LHCN-M2 (cell line): ENCODE results near the gene IER5L. TPM values are rescaled to one million over a fixed set of nuclear protein-coding genes. Genes with fewer than 3 reads are reported as not detected.
A peak's percentile ranks its signal among the peaks of the same experiment; 100 is the strongest.
"Not testable (repeated sequence)": the region's sequence is repeated elsewhere in the genome, so short reads cannot be mapped to it uniquely, and the experiment has no call there.

Source experiments
- DNase-seq: peaks from one replicate; pipeline ENCODE4 v3.0.0-alpha.2; 2012; ENCODE audit warnings: low read depth
- total RNA-seq: library from RNA; depleted of rRNA; stranded (reverse); fragments of >200 nt; gene quantifications from 2 replicates; pipeline ENCODE4 v1.2.3, GENCODE V29; 2014

The IER5L gene
- total RNA-seq, 1 experiment from 2014 or later, result 10.7 TPM

DNA sequence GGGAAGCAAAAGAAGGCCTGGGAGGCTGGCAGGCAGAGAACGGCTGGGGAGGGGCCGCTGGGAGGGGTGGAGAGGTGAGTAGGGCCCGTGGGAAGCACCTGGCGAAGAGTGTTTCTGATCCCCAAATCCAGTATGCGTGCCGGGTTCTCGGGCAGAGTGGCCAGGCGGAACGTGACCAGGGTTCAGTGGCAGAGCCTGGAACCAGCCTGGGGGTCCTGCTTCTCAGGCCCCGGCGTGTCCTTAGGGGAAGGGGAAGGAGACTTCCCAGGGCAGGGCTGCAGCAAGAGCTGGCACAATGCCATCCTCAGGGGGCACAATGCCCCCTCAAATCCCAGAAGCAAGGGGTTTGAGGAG is 25.5 kb upstream of the IER5L start:
- DNase-seq, result no peak

DNA sequence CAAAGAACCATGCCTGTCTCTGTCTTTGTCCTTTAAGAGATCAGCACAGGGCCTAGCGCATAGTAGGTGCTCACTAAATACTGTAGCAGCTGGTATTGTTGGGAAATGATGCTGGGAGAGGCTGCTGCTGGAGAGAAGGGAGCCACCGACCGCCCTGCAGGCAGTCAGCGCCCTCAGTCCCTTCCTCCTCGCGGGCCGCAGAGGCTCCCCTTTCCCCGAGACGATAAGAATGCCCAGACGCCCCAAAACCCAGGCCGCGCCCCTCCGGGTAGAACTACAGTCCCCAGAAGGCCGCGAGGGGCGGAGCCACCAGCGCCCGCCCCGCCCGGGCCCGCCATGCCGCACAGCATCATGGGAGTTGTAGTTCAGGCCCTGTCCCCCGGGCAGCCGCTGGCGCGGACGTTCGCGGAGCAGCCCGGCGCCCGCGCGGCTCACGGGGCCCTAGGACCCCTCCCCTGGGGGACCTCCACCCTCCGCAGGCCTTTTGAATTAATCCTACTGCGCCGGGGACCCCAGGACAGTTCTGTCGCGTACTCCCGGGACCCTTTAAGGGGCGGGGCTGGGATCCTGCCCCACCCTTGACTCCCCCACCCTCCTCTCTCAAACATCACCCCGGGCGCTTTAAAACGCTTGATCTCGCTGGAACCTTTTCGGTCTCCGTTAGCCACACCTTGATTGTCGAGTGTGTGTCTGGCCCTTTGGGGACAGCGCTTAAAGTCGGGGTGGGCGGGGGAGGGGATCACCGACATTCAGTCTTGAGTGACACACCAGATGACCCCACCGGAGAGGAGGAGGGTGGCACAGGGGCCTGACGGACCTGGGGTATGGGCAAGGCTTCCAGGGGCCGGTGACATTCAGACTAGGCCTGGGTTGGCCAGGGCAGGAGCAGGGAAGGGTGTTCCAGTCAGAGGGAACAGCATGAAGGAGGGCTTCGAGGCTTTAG is 24.8 kb upstream of the IER5L start:
- peak; percentile 66 for DNase-seq

DNA sequence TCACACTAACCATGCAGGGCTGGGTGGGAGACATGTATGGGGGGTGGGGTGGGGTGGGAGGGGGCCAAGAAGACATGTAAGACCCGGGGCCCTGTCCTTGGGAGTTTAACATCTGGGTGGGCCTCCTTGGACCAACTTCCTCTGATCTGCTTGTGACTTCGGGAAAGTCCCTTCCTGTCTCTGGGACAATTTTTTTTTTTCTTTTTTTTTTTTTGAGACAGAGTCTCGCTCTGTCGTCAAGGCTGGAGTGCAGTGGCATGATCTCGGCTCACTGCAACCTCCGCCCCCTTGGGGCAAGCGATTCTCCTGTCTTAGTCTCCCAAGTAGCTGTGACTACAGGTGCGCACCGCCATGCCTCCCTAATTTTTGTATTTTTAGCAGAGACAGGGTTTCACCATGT is 23.8 kb upstream of the IER5L start:
- no peak for DNase-seq

DNA sequence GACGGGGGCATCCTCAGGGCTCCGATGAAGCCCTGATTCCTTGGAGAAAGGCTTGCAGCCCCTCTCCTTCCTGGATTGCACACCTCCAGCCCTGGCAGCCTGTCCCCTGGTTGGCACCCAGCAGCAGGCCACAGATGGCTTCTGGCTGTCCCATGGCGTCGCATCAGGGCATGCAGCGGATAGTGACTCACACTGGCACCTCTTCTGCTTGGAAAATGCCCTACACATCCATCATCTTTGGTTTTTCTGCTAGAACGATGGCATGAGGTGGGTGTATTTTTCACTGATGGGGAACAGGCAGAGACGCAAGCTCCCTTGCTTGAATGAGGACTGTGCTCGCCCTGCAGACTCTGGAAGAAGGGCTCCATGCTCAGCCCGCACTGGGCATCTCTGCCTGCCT is 23.2 kb upstream of the IER5L start:
- DNase-seq, result no peak

DNA sequence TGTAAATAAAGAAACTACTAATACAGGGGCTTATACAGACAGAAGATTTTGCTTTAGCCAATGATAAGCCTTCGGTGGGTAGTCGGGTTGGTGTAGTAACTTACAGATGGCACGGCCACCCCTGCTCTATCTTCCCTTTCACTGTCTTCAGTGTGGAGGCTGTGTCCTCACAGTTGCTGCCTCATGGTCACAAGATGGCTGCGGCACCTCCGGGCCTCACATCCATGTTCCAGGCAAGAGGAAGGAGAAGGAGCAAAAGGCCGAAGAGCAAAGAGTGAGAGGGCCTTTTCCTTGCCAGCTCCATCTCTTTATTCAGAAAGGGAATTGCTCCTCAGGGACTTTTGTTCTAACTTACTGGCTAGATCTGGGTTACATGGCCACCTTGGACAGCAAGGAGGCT is 22.2 kb upstream of the IER5L start:
- no peak for DNase-seq

DNA sequence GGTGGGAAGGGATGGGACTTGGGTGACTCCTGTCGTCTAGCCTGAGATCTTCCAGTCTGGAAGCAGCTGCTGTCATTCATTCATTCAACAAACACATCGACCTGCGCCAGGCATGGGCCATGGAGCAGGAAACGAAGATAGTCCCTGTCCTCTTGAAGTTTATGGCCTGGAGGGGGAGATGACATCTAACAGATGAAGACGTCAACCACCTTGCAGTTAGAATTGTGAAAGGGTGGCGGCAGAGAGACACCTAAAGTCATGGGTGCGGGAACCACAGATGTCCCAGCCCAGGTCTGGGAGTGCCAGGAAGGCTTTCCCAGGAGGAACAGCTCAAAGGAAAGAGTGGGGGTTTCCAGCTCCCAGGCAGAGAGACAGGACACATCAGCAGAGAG is 21.0 kb upstream of the IER5L start:
- no peak for DNase-seq

DNA sequence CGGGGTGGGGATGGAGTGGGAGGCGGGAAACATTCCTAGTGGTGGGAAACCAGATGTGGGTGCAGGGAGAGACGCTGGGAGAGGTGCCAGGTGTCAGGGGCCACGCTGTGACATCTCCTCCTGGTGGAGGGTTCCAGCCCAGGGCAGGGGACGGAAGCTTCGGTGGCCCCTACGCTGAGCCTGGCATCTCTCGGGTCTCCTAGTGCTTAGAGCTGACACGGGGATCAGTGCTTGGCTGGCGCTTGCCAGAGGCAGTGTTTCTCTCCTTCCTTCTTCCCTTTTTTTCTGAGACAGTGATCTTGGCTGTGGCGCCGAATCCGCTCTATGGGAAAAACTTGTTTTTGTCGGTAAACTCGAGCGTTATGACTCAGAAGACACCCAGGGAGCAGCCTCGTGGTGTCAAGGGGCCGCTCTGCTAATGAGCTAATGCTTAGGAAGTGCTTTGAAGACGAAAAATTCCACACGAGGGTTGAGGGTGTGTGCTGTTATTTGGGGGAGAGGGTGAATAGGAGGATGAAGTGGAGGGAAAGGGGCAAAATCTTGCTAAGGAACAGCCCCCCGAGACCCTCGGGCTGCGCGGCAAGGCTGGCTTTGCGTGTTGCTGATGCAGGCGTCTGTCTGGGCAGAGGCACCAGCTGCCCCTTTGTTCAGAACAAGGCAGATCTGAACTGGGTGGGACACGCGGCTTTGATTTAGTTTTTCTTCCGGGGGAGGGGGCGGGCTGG is 20.4 kb upstream of the IER5L start:
- DNase-seq, result peak; percentile 74

DNA sequence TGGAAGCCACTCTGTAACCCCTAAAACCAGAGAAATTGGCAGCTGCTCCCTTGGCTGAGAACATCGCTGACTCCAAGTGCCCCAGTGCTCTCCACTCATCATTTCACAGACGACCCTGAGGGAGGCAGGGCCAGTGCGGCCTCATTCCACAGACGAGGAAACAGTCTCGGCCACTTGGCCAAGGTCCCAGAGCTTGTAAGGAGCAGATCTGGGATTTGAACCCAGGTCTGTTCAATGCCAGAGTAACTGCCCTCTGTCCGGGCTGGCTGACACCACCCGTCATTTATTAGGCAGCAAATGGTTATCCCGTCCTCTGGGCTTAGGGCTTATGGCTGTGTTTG is 19.9 kb upstream of the IER5L start:
- DNase-seq, result no peak

DNA sequence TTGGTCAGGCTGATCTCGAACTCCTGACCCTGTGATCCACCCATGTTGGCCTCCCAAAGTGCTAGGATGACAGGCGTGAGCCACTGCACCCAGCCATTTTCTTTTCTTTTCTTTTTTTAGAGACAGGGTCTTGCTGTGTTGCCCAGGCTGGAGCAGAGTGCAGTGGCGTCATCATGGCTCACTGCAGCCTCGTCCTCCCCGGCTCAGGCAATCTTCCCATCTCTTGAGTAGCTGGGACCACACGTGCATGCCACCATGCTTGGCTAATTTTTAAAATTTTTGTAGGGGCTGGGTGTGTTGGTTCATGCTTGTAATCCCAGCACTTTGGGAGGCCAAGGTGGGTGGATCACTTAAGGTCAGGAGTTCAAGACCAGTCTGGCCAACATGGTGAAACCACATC is 19.0 kb upstream of the IER5L start:
- DNase-seq, result not testable (repeated sequence)

DNA sequence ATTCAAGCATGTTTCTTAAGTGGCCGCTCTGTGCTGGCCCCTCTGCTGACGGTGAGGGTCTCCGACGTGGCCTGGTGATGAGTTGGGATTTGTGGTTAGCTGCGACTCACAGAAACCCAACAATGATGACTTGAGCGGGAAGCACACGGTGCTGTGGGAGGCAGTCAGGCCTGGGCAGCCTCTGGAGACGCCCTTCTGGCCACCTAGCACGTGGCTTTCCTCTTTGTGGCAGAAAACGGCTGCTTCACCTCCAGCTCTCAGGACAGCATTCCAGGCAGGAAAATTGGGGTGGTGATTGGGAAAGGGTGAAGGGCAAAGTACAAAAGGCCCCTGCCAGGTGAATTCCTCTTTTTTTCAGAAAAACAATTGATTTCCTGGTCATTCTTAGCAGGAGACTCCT is 17.5 kb upstream of the IER5L start:
- no peak for DNase-seq

DNA sequence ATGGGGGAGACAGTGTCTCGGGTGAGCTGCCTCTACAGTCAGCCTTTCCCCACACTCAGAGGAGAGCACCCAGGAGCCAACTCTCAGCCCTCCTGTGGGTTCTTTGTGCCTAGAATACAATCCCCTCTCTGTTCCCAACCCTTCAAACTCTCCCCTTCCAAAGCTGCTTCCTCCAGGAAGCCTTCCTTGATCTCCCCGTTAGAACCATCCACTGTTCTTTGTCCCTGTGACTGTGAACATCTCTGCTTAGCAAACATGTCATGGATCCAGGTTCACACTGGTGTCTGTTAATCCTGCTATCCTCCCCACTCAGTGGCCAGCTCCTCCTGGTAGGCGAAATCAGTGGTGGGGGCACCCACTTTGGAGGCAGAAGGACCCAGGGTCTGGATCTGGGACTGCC is 16.2 kb upstream of the IER5L start:
- DNase-seq, result no peak

DNA sequence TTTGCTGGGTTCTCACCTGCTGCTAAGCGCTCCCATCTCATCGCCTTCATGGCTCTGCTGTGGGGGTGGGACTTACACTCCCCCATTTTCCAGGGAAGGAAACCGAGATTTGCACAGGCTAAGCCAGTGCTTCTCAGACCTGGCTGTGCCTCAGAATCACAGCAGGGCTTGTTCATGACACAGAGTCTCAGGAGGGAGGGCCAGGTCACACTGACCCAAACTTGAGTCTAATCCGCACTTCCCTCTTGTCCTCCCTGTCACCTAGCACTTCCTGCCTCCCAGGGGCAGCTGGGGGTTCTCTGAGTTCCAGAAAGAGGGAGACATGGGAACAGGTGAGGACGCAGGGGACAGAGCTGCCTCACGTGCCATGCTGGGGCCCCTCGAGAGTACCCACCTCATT is 15.6 kb upstream of the IER5L start:
- no peak for DNase-seq

DNA sequence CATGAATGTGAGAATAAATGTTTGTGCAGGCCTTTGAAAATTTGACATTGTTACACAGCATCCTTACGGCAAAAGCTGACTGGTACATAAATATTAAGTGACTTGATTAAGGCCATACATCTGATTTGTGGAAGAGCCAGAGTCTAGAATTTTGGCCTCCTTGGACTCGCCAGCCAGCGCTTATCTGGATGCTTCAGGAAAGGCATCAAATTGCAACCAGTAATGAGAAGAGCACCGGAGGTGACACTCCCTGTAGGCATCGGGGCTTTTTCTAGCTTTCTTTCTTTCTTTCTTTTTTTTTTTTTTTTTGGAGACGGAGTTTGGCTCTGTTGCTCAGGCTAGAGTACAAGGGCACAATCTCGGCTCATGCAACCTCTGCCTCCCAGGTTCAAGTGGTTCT is 13.2 kb upstream of the IER5L start:
- DNase-seq, result no peak

DNA sequence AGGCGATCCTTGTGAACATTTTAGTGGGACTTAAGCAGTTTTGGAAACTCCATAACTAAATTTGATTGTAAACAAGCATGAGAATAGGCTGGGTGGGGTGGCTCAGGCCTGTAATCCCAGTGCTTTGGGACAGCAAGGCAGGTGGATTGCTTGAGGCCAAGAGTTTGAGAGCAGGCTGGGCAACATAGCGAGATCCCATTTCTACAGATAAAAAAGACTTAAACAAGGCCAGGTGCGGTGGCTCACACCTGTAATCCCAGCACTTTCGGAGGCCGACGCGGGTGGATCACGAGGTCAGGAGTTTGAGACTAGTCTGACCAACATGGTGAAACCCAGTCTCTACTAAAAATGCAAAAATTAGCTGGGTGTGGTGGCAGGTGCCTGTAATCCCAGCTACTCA is 11.9 kb upstream of the IER5L start:
- DNase-seq, result not testable (repeated sequence)

DNA sequence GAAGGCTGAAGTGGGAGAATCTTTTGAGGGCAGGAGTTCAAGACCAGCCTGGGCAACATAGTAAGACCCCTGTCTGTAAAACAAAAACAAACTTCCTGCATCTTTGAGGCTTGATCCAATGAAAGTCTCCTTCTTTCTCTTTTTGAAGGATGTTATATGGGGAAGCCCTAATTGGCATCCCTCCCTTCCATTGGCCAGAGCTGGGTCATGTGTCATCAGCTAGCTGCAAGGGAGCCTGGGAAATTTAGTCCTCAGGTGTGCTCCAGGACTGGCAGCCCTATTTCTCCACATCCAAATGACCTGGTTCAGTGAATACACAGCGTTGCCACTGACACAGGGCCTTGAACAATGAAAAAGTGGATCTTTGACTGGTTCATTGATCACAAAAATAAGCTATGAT is 9.0 kb upstream of the IER5L start:
- no peak for DNase-seq

DNA sequence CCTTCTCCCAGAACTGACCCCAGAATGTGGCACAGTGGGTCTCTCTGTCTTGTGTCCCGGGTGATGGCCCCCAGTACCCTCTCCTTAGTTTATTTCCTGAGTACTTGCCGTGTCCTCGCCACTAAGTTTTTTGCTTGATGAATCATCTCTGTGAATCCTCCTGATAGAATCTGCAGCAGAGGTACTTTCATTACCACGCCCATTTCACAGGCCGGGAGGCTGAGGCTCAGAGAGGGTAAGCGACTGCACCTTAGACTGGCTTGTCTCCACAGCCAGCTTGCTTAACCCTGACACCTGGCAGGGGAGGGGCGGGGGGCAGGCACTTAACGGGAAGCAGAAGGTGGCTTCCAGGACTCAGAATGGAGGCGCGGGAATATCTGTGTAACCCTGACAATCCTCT is 7.9 kb upstream of the IER5L start:
- no peak for DNase-seq

DNA sequence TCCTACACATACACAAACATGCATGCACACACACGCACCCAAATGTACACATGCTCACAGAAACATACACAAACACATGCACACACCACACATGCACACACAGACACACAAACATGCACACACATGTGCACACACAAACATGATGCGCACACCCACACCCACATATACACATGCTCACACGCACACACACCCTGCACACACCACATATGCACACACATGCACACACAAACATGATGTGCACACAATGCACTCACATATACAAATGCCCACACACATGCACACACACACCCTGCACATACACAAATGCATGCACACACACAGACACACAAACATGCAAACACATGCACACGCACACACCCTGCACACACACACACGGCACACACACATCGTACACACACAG is 7.3 kb upstream of the IER5L start:
- DNase-seq, result no peak

DNA sequence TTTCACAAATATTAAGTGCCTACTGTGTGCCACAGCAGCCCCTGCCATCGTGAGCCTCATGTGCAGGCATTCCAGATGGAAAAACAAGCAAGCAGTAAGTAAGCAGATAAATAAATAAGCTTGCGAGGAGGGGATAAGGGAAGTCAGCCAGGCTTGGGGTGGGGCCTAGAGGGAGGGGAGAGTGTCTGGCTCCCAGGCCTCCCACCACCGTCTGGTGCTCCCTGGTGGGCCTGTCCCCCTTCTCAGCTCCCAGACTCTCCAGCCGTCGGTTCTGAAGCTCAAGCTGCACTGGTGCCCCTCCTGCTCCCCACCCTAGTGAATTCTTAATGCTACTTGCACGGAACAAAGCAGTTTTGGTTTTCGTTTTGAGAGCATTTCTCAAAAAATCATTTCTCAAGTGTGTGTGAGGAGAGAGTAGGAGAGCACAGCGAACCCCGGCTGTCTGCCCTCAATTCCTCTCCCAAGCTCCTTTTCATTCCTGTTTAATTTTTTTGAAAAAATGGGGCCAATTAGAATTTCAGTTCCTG is 6.6 kb upstream of the IER5L start:
- no peak for DNase-seq

DNA sequence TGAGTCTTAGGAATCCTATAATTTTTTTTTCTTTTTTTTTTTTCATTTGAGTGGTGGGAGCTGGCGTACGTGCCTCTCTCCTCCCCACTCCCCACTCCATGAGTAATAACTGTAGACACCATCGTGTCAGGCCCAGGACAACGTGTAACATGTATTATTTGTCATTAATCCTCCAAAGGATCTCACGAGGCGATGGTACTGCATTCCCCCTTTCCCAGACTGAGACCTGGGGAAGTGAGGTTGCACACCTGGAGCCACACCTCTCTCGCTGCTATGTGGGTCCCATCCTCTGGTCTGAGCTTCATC is 6.1 kb upstream of the IER5L start:
- DNase-seq, result no peak

DNA sequence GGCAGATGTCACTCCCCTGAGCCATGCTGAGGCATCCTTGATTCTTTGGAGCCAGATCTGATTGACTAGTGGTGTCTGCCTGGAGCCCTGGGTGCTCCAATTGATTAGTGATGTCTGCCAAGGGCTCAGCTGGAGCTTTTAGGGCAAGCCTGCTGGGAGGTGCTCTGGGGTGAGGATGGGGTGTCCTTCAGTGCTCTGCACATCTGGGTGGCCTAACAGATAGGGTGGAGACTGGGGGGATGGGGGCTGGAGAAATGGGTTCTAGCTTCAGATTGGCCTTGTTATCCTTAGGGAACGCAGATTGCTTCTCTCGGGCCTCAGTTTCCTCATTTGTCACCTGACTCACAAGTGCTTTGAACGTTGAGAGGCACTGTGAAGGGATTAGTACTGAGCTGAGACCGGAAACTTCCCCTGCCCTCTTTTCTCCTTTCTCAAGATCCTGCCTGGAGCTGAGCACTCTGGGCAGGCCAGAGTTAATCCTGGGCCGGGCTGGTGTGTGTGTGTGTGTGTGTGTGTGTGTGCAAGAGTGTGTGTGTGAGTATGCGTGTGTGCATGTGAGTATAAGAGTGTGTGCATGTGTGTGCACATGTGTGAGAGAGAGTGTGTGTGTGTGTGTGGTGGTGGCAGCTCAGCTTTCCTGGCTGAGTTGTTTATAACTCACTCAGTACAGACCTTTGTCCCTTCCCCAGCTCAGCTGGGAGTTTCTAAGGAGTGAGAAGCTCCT is 5.6 kb upstream of the IER5L start:
- DNase-seq, result no peak

DNA sequence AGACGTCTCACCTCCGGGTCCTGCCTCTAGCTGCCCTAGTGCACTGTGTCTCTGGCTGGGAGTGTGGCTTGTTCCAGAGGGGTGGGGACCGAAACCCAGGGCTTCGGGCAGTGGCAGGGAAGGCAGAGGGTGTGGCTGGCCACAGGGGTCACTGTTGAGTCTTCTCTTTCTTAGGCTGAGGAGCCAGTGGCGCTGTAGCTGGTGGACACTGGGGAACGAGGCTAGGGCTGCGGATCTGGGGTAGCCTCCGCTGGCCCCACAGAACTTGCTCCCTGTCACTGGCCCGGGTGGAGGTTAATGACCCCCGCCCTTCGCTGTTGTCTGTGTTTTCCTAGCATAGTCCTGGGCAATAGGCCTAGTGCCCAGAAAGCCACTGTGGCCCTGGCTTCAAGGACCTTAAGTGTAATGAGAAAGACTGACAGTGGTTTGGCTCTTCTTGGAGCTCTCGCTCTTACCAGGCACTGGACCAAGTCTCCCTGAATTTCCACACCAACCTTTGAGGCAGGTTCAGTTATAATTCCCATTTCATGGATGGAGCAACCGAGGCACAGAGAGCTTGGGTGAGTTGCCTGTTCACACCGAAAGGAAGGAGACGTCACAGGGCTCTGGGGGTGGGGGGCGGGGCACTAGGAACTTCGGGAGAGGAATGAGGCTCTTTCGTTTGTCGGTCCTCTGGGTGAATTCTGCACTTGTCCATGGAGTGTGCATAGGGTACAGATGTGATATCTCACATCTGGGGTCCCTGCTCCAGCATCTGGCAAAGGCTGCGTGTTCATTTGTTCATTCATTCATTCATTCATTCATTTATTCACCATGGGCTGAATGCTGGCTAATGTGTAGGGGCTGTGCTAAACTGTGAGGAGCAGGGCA is 4.8 kb upstream of the IER5L start:
- DNase-seq, result no peak

DNA sequence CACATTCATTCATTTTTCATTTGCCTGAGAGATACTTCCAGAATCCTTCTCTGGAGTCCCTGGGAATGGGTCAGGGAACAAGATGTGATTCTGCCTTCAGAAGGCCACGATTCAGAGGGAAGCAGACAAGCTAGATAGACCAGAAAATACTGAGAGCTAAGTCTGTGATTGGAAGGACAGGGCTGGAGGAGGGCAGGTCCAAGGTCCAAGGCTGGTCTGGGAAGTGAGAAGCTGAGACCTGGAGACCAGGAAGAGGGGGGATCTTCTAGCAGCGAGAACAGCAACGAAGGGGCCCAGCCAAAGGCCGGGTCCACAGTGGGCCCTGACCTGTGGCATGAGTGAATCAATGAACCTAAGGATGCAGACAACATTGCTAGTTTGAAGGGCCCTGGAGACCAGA is 4.1 kb upstream of the IER5L start:
- DNase-seq, result no peak
